Gastrocnemius medialis (tissue), 4 donors: ENCODE measurements around the gene OR10G2.

Experiments
- CTCF ChIP-seq, 5 experiments: fragments of 450-650 bp in 3 of 5; fragments of 200-600 bp in 2 of 5; sonication (generic) in 2 of 5; IDR thresholded peaks in 4 of 5; conservative IDR thresholded peaks in 1 of 5; 1 replicate in 4 of 5; 2 replicates in 1 of 5; pipeline ENCODE4 v1.5.1; 2016 to 2019; ENCODE audit warnings: antibody characterized with exemption in 5 of 5, mild to moderate bottlenecking in 3 of 5, moderate library complexity in 3 of 5
- POLR2A ChIP-seq, 2 donors: fragments of 450-650 bp; IDR thresholded peaks; one replicate each; pipeline ENCODE4 v1.6.1; 2017; ENCODE audit warnings: antibody characterized with exemption in 2 of 2, mild to moderate bottlenecking in 2 of 2, moderate library complexity in 2 of 2

- no peak for TF ChIP-seq CTCF (IDR thresholded peaks at IDR 0.05 in 4 of 5, conservative IDR thresholded peaks at IDR 0.05 in 1 of 5)
- no peak for TF ChIP-seq POLR2A (IDR thresholded peaks at IDR 0.05)
Observed at GRCh38 chr14:21617614-21618013, 17.1 kb downstream of the OR10G2 start.
